Loucy (cell line): ENCODE data around the gene NUAK2.

Experiments
- H2AFZ ChIP-seq: fragments of 200-600 bp; sonication (generic); 2 replicates; pipeline ENCODE4 v1.6.0; 2016; ENCODE audit warnings: antibody characterized with exemption, mild to moderate bottlenecking, low read length, moderate library complexity
- H3F3A ChIP-seq: fragments of 200-600 bp; 2 replicates; pipeline ENCODE4 v1.6.0; 2016; ENCODE audit warnings: antibody characterized with exemption, low read depth, mild to moderate bottlenecking
- H3K27me3 ChIP-seq: fragments of 200-600 bp; sonication (generic); 2 replicates; pipeline ENCODE4 v1.6.1; 2014; ENCODE audit warnings: low read length, mild to moderate bottlenecking; ENCODE audit not compliant: insufficient read depth, poor library complexity, severe bottlenecking
- H3K36me3 ChIP-seq: fragments of 200-600 bp; sonication (generic); 2 replicates; pipeline ENCODE4 v1.6.1; 2016; ENCODE audit warnings: low read length; ENCODE audit not compliant: insufficient read depth
- H3K4me1 ChIP-seq: fragments of 200-600 bp; sonication (generic); 2 replicates; pipeline ENCODE4 v1.5.1; 2014; ENCODE audit warnings: low read length, mild to moderate bottlenecking; ENCODE audit not compliant: insufficient read depth, poor library complexity, severe bottlenecking
- H3K4me2 ChIP-seq: fragments of 200-600 bp; sonication (generic); 2 replicates; pipeline ENCODE4 v1.6.0; 2014; ENCODE audit warnings: antibody characterized with exemption, low read length, low read depth, mild to moderate bottlenecking; ENCODE audit not compliant: poor library complexity, severe bottlenecking
- H3K4me3 ChIP-seq: fragments of 200-600 bp; sonication (generic); 2 replicates; pipeline ENCODE4 v1.5.1; 2014; ENCODE audit warnings: low read length, mild to moderate bottlenecking, mixed read lengths; ENCODE audit not compliant: poor library complexity, severe bottlenecking
- H3K79me2 ChIP-seq: fragments of 200-600 bp; sonication (generic); 2 replicates; pipeline ENCODE4 v1.6.1; 2014; ENCODE audit warnings: low read length; ENCODE audit not compliant: insufficient read depth
- H3K9ac ChIP-seq: fragments of 200-600 bp; sonication (generic); 2 replicates; pipeline ENCODE4 v1.6.0; 2014; ENCODE audit warnings: mild to moderate bottlenecking, low read depth, low read length, moderate library complexity; ENCODE audit not compliant: poor library complexity, severe bottlenecking
- H3K9me2 ChIP-seq: fragments of 200-600 bp; sonication (generic); replicated peaks from 2 replicates; pipeline ENCODE4 v1.6.1; 2016; ENCODE audit warnings: low read depth, low read length, mixed read lengths
- H3K9me3 ChIP-seq: fragments of 200-600 bp; sonication (generic); 2 replicates; pipeline ENCODE4 v1.6.1; 2014; ENCODE audit warnings: mild to moderate bottlenecking, antibody characterized with exemption, low read length, low read depth; ENCODE audit not compliant: insufficient read depth
- H4K20me1 ChIP-seq: fragments of 200-600 bp; sonication (generic); 2 replicates; pipeline ENCODE4 v1.6.0; 2014; ENCODE audit warnings: antibody characterized with exemption, low read length, mild to moderate bottlenecking; ENCODE audit not compliant: insufficient read depth, poor library complexity, severe bottlenecking
- EZH2phosphoT487 ChIP-seq: fragments of 200-600 bp; IDR thresholded peaks from 2 replicates; pipeline ENCODE4 v1.6.1; 2018; ENCODE audit warnings: antibody characterized with exemption, mild to moderate bottlenecking, moderate library complexity, borderline replicate concordance
- TF ChIP-seq, protein P1 (sequence below): fragments of 200-600 bp; sonication (generic); conservative IDR thresholded peaks from 2 replicates; pipeline ENCODE4 v1.5.1; 2014; ENCODE audit warnings: mild to moderate bottlenecking, antibody characterized with exemption, low read length

NUAK2 gene

DNA sequence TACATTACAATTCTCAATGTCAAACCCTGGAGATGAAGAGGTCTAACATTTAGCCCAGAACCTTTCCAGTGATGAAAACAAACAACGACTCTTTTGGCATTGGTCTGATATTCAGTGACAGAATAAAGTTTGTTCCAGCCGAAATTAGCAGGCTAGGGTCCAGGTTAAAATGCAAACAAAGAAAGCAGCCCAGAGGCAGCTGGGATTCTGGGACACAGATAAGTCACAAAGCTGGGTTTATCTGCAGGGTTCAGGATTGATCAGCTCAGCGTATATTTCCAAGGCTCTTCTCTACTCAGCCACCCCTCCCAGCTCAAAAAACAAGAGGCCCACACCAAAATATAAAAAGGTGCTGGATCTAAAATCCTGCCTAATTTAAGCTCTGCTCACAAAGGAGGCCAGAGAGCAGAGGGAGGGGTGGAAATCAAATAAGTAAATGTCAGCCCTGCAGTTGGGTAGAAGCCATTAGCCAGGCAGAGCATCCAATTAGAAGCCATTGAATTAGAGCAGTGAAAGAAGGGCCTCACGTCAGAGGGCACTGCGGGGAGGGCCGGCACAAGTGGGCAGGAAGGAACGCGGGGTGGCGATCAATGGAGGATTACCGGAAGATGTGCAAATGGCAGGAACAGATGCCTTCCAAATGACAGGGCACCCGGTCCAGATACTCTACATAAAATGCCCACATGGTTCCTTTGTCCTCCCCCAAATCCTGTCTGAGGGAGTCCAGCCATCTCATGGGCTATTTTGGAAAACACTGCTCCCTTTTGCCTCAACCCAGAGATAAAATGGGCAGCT is 38.4 kb upstream of the NUAK2 start:
- Histone ChIP-seq H3F3A (no peaks in the 10 kb centered on the region), H3K4me3 (no peak overlapping the region), H3K9ac (no peak overlapping the region), H3K79me2 (no peaks in the 10 kb centered on the region), H3K9me3 (no peaks in the 10 kb centered on the region), H3K27me3 (no peaks in the 10 kb centered on the region), H3K36me3 (no peaks in the 10 kb centered on the region), H4K20me1 (no peaks in the 10 kb centered on the region), H2AFZ (no peak overlapping the region), H3K4me2 (no peak overlapping the region), H3K4me1 (no peaks in the 10 kb centered on the region), H3K9me2 (no peaks in the 10 kb centered on the region)
- TF ChIP-seq, protein P1, sequence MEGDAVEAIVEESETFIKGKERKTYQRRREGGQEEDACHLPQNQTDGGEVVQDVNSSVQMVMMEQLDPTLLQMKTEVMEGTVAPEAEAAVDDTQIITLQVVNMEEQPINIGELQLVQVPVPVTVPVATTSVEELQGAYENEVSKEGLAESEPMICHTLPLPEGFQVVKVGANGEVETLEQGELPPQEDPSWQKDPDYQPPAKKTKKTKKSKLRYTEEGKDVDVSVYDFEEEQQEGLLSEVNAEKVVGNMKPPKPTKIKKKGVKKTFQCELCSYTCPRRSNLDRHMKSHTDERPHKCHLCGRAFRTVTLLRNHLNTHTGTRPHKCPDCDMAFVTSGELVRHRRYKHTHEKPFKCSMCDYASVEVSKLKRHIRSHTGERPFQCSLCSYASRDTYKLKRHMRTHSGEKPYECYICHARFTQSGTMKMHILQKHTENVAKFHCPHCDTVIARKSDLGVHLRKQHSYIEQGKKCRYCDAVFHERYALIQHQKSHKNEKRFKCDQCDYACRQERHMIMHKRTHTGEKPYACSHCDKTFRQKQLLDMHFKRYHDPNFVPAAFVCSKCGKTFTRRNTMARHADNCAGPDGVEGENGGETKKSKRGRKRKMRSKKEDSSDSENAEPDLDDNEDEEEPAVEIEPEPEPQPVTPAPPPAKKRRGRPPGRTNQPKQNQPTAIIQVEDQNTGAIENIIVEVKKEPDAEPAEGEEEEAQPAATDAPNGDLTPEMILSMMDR = no peak
- no peak for TF ChIP-seq EZH2phosphoT487

DNA sequence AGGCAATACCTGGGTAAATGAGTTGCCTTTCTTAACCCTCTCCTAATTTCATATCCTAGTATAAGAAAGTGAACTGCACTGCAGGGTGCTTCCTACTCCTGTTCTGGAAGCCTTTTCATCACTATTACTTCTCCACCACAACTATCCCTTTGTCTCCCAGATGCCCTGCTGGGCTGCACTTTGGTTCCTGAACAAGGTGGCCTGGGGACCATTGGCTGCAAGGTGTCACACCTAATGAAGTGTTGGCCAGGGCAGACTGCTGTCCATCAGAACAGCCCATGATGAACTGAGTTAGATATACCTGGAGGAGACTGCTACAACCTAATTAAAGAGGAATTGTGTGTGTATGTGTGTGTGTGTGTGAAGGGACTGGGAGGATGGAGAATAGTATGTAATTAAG is 37.0 kb upstream of the NUAK2 start:
- no peak for TF ChIP-seq EZH2phosphoT487
- TF ChIP-seq, protein P1 = no peak
- Histone ChIP-seq H3K4me1 (no peaks in the 10 kb centered on the region), H3K79me2 (no peaks in the 10 kb centered on the region), H3K4me3 (no peak overlapping the region), H3K9me2 (no peaks in the 10 kb centered on the region), H3K36me3 (no peaks in the 10 kb centered on the region), H4K20me1 (no peaks in the 10 kb centered on the region), H3K27me3 (no peaks in the 10 kb centered on the region), H3K9me3 (no peaks in the 10 kb centered on the region), H3K9ac (no peak overlapping the region), H3F3A (no peaks in the 10 kb centered on the region), H3K4me2 (no peak overlapping the region), H2AFZ (no peak overlapping the region)

DNA sequence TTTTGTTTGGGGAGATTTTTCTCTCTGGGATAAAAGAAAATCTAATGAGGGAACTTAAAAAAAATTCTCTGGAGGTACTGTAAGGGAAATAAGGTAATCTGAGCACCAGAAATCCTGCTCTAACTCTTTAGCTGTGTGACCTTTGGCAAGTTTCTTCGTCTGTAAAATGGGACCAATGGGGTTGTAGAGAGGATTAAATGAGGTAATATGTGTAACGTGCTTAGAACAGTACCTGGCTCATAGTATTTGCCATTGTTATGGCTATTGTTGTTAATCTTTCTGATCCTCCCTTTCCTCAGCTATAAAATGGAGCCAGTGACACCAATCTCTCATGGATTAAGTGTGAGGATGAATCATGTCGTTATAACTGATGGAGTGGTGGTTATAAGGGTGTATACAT is 36.0 kb upstream of the NUAK2 start:
- Histone ChIP-seq H4K20me1 (no peaks in the 10 kb centered on the region), H3K36me3 (no peaks in the 10 kb centered on the region), H3K4me2 (no peak overlapping the region), H3K27me3 (no peaks in the 10 kb centered on the region), H2AFZ (no peak overlapping the region), H3K4me3 (no peak overlapping the region), H3K9me2 (no peaks in the 10 kb centered on the region), H3F3A (no peaks in the 10 kb centered on the region), H3K9me3 (no peaks in the 10 kb centered on the region), H3K4me1 (no peaks in the 10 kb centered on the region), H3K9ac (no peak overlapping the region), H3K79me2 (no peaks in the 10 kb centered on the region)
- TF ChIP-seq EZH2phosphoT487 = no peak
- TF ChIP-seq, protein P1 = no peak
